Rectal smooth muscle tissue (tissue), 1 donor: ENCODE measurements around the gene PHACTR4.
"Not testable (repeated sequence)": the region's sequence is repeated elsewhere in the genome, so short reads cannot be mapped to it uniquely, and the experiment has no call there.

Experiments used
- H3K27ac ChIP-seq: one replicate; pipeline ENCODE4 v1.7.0; 2013; ENCODE audit warnings: low read depth, low read length, inconsistent platforms
- H3K27me3 ChIP-seq: one replicate; pipeline ENCODE4 v1.7.0; 2013; ENCODE audit warnings: low read length; ENCODE audit not compliant: control insufficient read depth, insufficient read depth
- H3K36me3 ChIP-seq: one replicate; pipeline ENCODE4 v1.7.0; 2013; ENCODE audit warnings: low read length; ENCODE audit not compliant: control insufficient read depth, insufficient read depth
- H3K4me1 ChIP-seq: one replicate; pipeline ENCODE4 v1.7.0; 2013; ENCODE audit warnings: low read length; ENCODE audit not compliant: control insufficient read depth, insufficient read depth
- H3K4me3 ChIP-seq: one replicate; pipeline ENCODE4 v1.7.0; 2013; ENCODE audit warnings: low read length
- H3K9ac ChIP-seq: one replicate; pipeline ENCODE4 v1.7.0; 2013; ENCODE audit warnings: low read length

PHACTR4 gene

GRCh38 chr1:28447679-28448078, 78.1 kb downstream of the PHACTR4 start:
- Histone ChIP-seq H3K9ac (no peak overlapping the region), H3K4me3 (no peak overlapping the region), H3K4me1 (no peaks in the 10 kb centered on the region), H3K27ac (no peak overlapping the region), H3K36me3 (no peaks in the 10 kb centered on the region), H3K27me3 (no peaks in the 10 kb centered on the region)

GRCh38 chr1:28448094-28448611, 78.6 kb downstream of the PHACTR4 start:
- H3K27ac ChIP-seq, H3K36me3 ChIP-seq, H3K9ac ChIP-seq, H3K27me3 ChIP-seq, H3K4me1 ChIP-seq, H3K4me3 ChIP-seq: not testable (repeated sequence)

GRCh38 chr1:28449904-28450303, 80.4 kb downstream of the PHACTR4 start:
- Histone ChIP-seq H3K27ac (no peak overlapping the region), H3K4me3 (no peak overlapping the region), H3K4me1 (no peaks in the 10 kb centered on the region), H3K36me3 (no peaks in the 10 kb centered on the region), H3K27me3 (no peaks in the 10 kb centered on the region), H3K9ac (no peak overlapping the region)

GRCh38 chr1:28450561-28450960, 81.0 kb downstream of the PHACTR4 start:
- no peaks in the 10 kb centered on the region for H3K36me3 ChIP-seq
- H3K27ac ChIP-seq = no peak overlapping the region
- no peaks in the 10 kb centered on the region for H3K4me1 ChIP-seq
- no peak overlapping the region for H3K4me3 ChIP-seq
- no peaks in the 10 kb centered on the region for H3K27me3 ChIP-seq
- H3K9ac ChIP-seq = no peak overlapping the region

GRCh38 chr1:28451011-28451410, 81.5 kb downstream of the PHACTR4 start:
- H3K27ac ChIP-seq = no peak overlapping the region
- H3K4me3 ChIP-seq = no peak overlapping the region
- no peaks in the 10 kb centered on the region for H3K4me1 ChIP-seq
- no peak overlapping the region for H3K9ac ChIP-seq
- H3K27me3 ChIP-seq = no peaks in the 10 kb centered on the region
- no peaks in the 10 kb centered on the region for H3K36me3 ChIP-seq

GRCh38 chr1:28456078-28456477, 86.5 kb downstream of the PHACTR4 start:
- H3K27ac ChIP-seq = no peak overlapping the region
- no peaks in the 10 kb centered on the region for H3K4me1 ChIP-seq
- no peaks in the 10 kb centered on the region for H3K27me3 ChIP-seq
- H3K36me3 ChIP-seq = peaks cover 3% of the 10 kb centered on the region
- no peak overlapping the region for H3K4me3 ChIP-seq
- no peak overlapping the region for H3K9ac ChIP-seq

- no peaks in the 10 kb centered on the region for H3K27me3 ChIP-seq
- H3K27ac ChIP-seq = no peak overlapping the region
- H3K4me3 ChIP-seq = no peak overlapping the region
- H3K9ac ChIP-seq = no peak overlapping the region
- H3K4me1 ChIP-seq = no peaks in the 10 kb centered on the region
- H3K36me3 ChIP-seq = peaks cover 3% of the 10 kb centered on the region
These were observed 88.1 kb downstream of the PHACTR4 start for GRCh38 chr1:28457678-28458077.

- Histone ChIP-seq H3K4me3 (no peak overlapping the region), H3K27ac (no peak overlapping the region), H3K36me3 (peaks cover 3% of the 10 kb centered on the region), H3K27me3 (no peaks in the 10 kb centered on the region), H3K4me1 (no peaks in the 10 kb centered on the region), H3K9ac (no peak overlapping the region)
These were observed 89.0 kb downstream of the PHACTR4 start for GRCh38 chr1:28458237-28459228.

- H3K36me3 ChIP-seq = peaks cover 9% of the 10 kb centered on the region
- H3K4me3 ChIP-seq = no peak overlapping the region
- H3K4me1 ChIP-seq = no peaks in the 10 kb centered on the region
- no peaks in the 10 kb centered on the region for H3K27me3 ChIP-seq
- H3K9ac ChIP-seq = no peak overlapping the region
- no peak overlapping the region for H3K27ac ChIP-seq
These were observed 96.8 kb downstream of the PHACTR4 start for GRCh38 chr1:28466226-28466778.

- H3K36me3 ChIP-seq = peaks cover 11% of the 10 kb centered on the region
These were observed 100.6 kb downstream of the PHACTR4 start for GRCh38 chr1:28470146-28470545.

GRCh38 chr1:28479497-28479896, 110.0 kb downstream of the PHACTR4 start:
- H3K9ac ChIP-seq, H3K27ac ChIP-seq, H3K4me1 ChIP-seq, H3K27me3 ChIP-seq, H3K4me3 ChIP-seq: not testable (repeated sequence)
- peaks cover 16% of the 10 kb centered on the region for H3K36me3 ChIP-seq

More at GRCh38 chr1:28470146-28470545, 100.6 kb downstream of the PHACTR4 start:
- Histone ChIP-seq H3K4me1 (no peaks in the 10 kb centered on the region), H3K27ac (no peak overlapping the region), H3K27me3 (no peaks in the 10 kb centered on the region), H3K9ac (no peak overlapping the region), H3K4me3 (no peak overlapping the region)

- Histone ChIP-seq H3K36me3 (peaks cover 16% of the 10 kb centered on the region), H3K27ac (no peak overlapping the region), H3K9ac (no peak overlapping the region), H3K4me3 (no peak overlapping the region), H3K27me3 (no peaks in the 10 kb centered on the region), H3K4me1 (no peaks in the 10 kb centered on the region)
These were observed 110.8 kb downstream of the PHACTR4 start for GRCh38 chr1:28480308-28480707.
